CD4-positive, alpha-beta T cell (primary cell): ENCODE results near the gene MBLAC1. TPM values are rescaled to one million over a fixed set of nuclear protein-coding genes. Genes with fewer than 3 reads are reported as not detected.

ENCODE experiments used
- ATAC-seq: fragments of 200-7000 bp; cut with Tn5 transposase; one replicate; pipeline ENCODE4 v1.10.0; 2022; ENCODE audit warnings: mild to moderate bottlenecking; ENCODE audit not compliant: poor library complexity
- CTCF ChIA-PET: fragments of 350-600 bp; sonication (Branson Sonifier 250); formaldehyde crosslinking; loops from one replicate; lab custom pipeline; 2021; ENCODE audit warnings: antibody characterized with exemption, inconsistent platforms; lab: Charles Lee
- POLR2A ChIA-PET: fragments of 350-600 bp; sonication (Branson Sonifier 250); formaldehyde crosslinking; loops from one replicate; lab custom pipeline; 2021; ENCODE audit warnings: antibody characterized with exemption, inconsistent platforms; lab: Charles Lee
- DNase-seq, 14 experiments: peaks; one replicate each; pipeline ENCODE4 v3.0.0-alpha.2; 2013 to 2020; ENCODE audit warnings: mixed read lengths in 2 of 14
- H3K27ac ChIP-seq, 2 donors: one replicate each; pipeline versions ENCODE4 v1.5.1 to v1.7.0; 2013; ENCODE audit warnings: low read length in 2 of 2, low read depth in 1 of 2, mild to moderate bottlenecking in 1 of 2
- H3K27me3 ChIP-seq, 2 experiments: 1 replicate in 1 of 2; 2 replicates in 1 of 2; pipeline versions ENCODE4 v1.6.1 to v1.7.0; 2013; ENCODE audit warnings: low read length in 2 of 2, control low read depth in 1 of 2, mild to moderate bottlenecking in 1 of 2, moderate library complexity in 1 of 2; ENCODE audit not compliant: insufficient read depth in 2 of 2, control insufficient read depth in 1 of 2
- H3K36me3 ChIP-seq: one replicate; pipeline ENCODE4 v1.6.1; 2013; ENCODE audit warnings: low read length, control low read depth; ENCODE audit not compliant: insufficient read depth
- H3K4me1 ChIP-seq: one replicate; pipeline ENCODE4 v1.6.1; 2013; ENCODE audit warnings: low read length, control low read depth; ENCODE audit not compliant: insufficient read depth
- H3K4me3 ChIP-seq: one replicate; pipeline ENCODE4 v1.5.1; 2013; ENCODE audit warnings: mild to moderate bottlenecking, low read length, moderate library complexity
- H3K9me3 ChIP-seq, 2 experiments: 1 replicate in 1 of 2; 2 replicates in 1 of 2; pipeline versions ENCODE4 v1.6.1 to v1.7.0; 2013; ENCODE audit warnings: low read length in 2 of 2, mild to moderate bottlenecking in 2 of 2, control low read depth in 1 of 2, moderate library complexity in 1 of 2; ENCODE audit not compliant: control insufficient read depth in 1 of 2, insufficient read depth in 1 of 2
- H3K27ac Mint-ChIP-seq: one replicate; pipeline ENCODE4 v1.8.0; 2020; ENCODE audit warnings: mixed read lengths
- H3K27me3 Mint-ChIP-seq: one replicate; pipeline ENCODE4 v1.8.0; 2021; ENCODE audit warnings: mixed read lengths
- H3K36me3 Mint-ChIP-seq: one replicate; pipeline ENCODE4 v1.8.0; 2021; ENCODE audit warnings: low read depth, mixed read lengths
- H3K4me1 Mint-ChIP-seq: one replicate; pipeline ENCODE4 v1.8.0; 2021; ENCODE audit warnings: low read depth, mixed read lengths
- H3K4me3 Mint-ChIP-seq: one replicate; pipeline ENCODE4 v1.8.0; 2020; ENCODE audit warnings: mild to moderate bottlenecking, mixed read lengths
- H3K9me3 Mint-ChIP-seq: one replicate; pipeline ENCODE4 v1.8.0; 2020; ENCODE audit warnings: mixed read lengths
- CTCF ChIP-seq: fragments of 200-600 bp; IDR thresholded peaks from one replicate; pipeline ENCODE4 v1.8.0; 2022; ENCODE audit warnings: antibody characterized with exemption, mild to moderate bottlenecking
- intact Hi-C, 2 experiments: fragments of 100-400 bp; cut with DNase I in 1 of 2; cut with micrococcal nuclease in 1 of 2; formaldehyde crosslinking; loops; one replicate each; pipeline versions ENCODE4 v1.15.1 to v1.9.0; 2023 to 2025; cut with DNase I, micrococcal nuclease
- total RNA-seq, 174 experiments: library from RNA in 2 of 174; stranded (reverse) in 2 of 174; gene quantifications; one replicate each; pipeline ENCODE4 v1.2.3 and lab custom pipeline; 2021 to 2026

The MBLAC1 gene
- total RNA-seq, 2 experiments from 2014 or later = 3.7 to 4.4 TPM

GRCh38 chr7:100100420-100101015, 26.2 kb upstream of the MBLAC1 start:
- CTCF ChIA-PET = interaction anchor here (0.8 to 3.2 kb wide), 4 partner anchors 17 to 464 kb away, joined by 3 to 14 read pairs (median 6); partner anchors contain the start of gene MBLAC1
- intact Hi-C loops = loop anchor here (1.0 to 2.0 kb wide), 6 partner anchors 11 to 50 kb away; partner anchors contain the start of genes CNPY4 (in 2 of the 2), MBLAC1 (in 2 of the 2), TAF6 (in 2 of the 2) and ZNF3 (in 1 of the 2)
- Mint-ChIP-seq H3K4me1 (peaks cover 47% of the 10 kb centered on the region), H3K9me3 (no peaks in the 10 kb centered on the region), H3K27me3 (no peaks in the 10 kb centered on the region), H3K27ac (peak overlapping the region; percentile 98), H3K36me3 (peaks cover 64% of the 10 kb centered on the region), H3K4me3 (peak overlapping the region; percentile 98)
- Histone ChIP-seq H3K4me1 (peaks cover 38% of the 10 kb centered on the region), H3K27ac (peak overlapping the region; percentile 90 to 95), H3K36me3 (peaks cover 53% of the 10 kb centered on the region), H3K4me3 (peak overlapping the region; percentile 97), H3K9me3 (no peaks in the 10 kb centered on the region), H3K27me3 (no peaks in the 10 kb centered on the region)
- DNase-seq (peak; percentile 70 to 95 (median 82)), ATAC-seq (peak; percentile 72)
- no peak for TF ChIP-seq CTCF
- POLR2A ChIA-PET = interaction anchor here (0.6 to 3.7 kb wide), 29 partner anchors 8 to 959 kb away, joined by 3 to 58 read pairs (median 5); partner anchors contain the start of genes CNPY4, COPS6, FBXO24 and GPC2

- peaks cover 38% of the 10 kb centered on the region for H3K4me1 ChIP-seq
- Mint-ChIP-seq H3K9me3 (no peaks in the 10 kb centered on the region), H3K4me1 (peaks cover 47% of the 10 kb centered on the region), H3K4me3 (peak within 1 kb of the TSS; percentile 98), H3K27me3 (no peaks in the 10 kb centered on the region), H3K27ac (peak within 1 kb of the TSS; percentile 98), H3K36me3 (peaks cover 63% of the 10 kb centered on the region)
- no peaks in the 10 kb centered on the region for H3K27me3 ChIP-seq
- DNase-seq (peak; percentile 87 to 98 (median 93)), ATAC-seq (peak; percentile 85)
- peaks cover 49% of the 10 kb centered on the region for H3K36me3 ChIP-seq
- peak within 1 kb of the TSS; percentile 90 to 95 for H3K27ac ChIP-seq
- TF ChIP-seq CTCF = no peak
- POLR2A ChIA-PET = interaction anchor here (0.5 to 3.7 kb wide), 36 partner anchors 9 to 960 kb away, joined by 3 to 58 read pairs (median 4); partner anchors contain the start of genes CNPY4, COPS6, FBXO24 and GPC2
- intact Hi-C loops = loop anchor here (1.0 to 2.0 kb wide), 4 partner anchors 18 to 30 kb away; partner anchors contain the start of genes CNPY4 (in 2 of the 2), MBLAC1 (in 2 of the 2), TAF6 (in 2 of the 2) and ZNF3 (in 1 of the 2)
- CTCF ChIA-PET = interaction anchor here (1.6 to 3.2 kb wide), 4 partner anchors 18 to 30 kb away, joined by 5 to 14 read pairs (median 6); partner anchors contain the start of gene MBLAC1
- no peaks in the 10 kb centered on the region for H3K9me3 ChIP-seq
- peak within 1 kb of the TSS; percentile 97 for H3K4me3 ChIP-seq
Measured at GRCh38 chr7:100101016-100101862, 25.5 kb upstream of the MBLAC1 start, which contains the start of the genes AP4M1 and MCM7. AP4M1 (plus strand) TSS chr7:100101643; CDS start chr7:100101715, 72 bp downstream. MCM7 (minus strand) TSS chr7:100101397; CDS start chr7:100101294, 103 bp downstream.
